Measurements from ENCODE around the gene APBA3. TPM values are rescaled to one million over a fixed set of nuclear protein-coding genes. Genes with fewer than 3 reads are reported as not detected.

APBA3 gene
- 12.8 TPM for polyA plus RNA-seq (2013, experiment 1 of 2)
- 13.3 TPM for polyA plus RNA-seq (2013, experiment 2 of 2)

- WGBS, result 1% methylated on average over 39 of the region's 45 CpGs
- H3K23ac ChIP-seq (ENCODE audit: low read length in 2 of 2), result peak within 1 kb of the TSS in 1 of 2 experiments; percentile 99
Measured at GRCh38 chr19:3761382-3762129, at the start of gene APBA3. TSS of gene APBA3 (minus strand) at chr19:3761692. CDS start at chr19:3760264, 1,428 bp downstream.

GRCh38 chr19:3810708-3811355 lies 49.3 kb upstream of the APBA3 start:
- Histone ChIP-seq H4K91ac (ENCODE audit: low read length) (no peak overlapping the region), H4K8ac (ENCODE audit: low read length) (no peak overlapping the region), H3K36me3 (ENCODE audit: control insufficient read depth in 1 of 2, insufficient read depth in 2 of 2, low read depth in 1 of 2, low read length in 2 of 2) (peaks cover 0 to 4% of the 10 kb centered on the region in 2 experiments), H3K27me3 (ENCODE audit: control insufficient read depth in 1 of 2, insufficient read depth in 1 of 2, low read length in 2 of 2) (peaks cover 0 to 29% of the 10 kb centered on the region in 2 experiments), H3K4me2 (ENCODE audit: low read length, poor library complexity, severe bottlenecking) (no peak overlapping the region), H2BK15ac (ENCODE audit: low read depth, poor library complexity, severe bottlenecking) (no peak overlapping the region), H3K18ac (ENCODE audit: low read depth in 1 of 2, low read length in 2 of 2) (no peak overlapping the region), H3K23ac (ENCODE audit: low read length in 2 of 2) (no peak overlapping the region), H3K9ac (ENCODE audit: low read length) (no peak overlapping the region), H2BK5ac (ENCODE audit: low read depth, low read length, poor library complexity, severe bottlenecking) (no peak overlapping the region), H2AFZ (ENCODE audit: low read depth, low read length) (no peak overlapping the region), H3K27ac (ENCODE audit: low read length, poor library complexity, severe bottlenecking) (no peak overlapping the region), H3K4me3 (ENCODE audit: insufficient read depth in 1 of 2, low read depth in 1 of 2, low read length in 2 of 2) (no peak overlapping the region), H3K79me1 (replicated peaks; ENCODE audit: low read length, poor library complexity, severe bottlenecking) (no peaks in the 10 kb centered on the region), H2BK12ac (ENCODE audit: low read length in 2 of 2) (no peak overlapping the region), H3K4me1 (ENCODE audit: control insufficient read depth, insufficient read depth, low read depth, low read length) (peaks cover 4% of the 10 kb centered on the region), H3K9me3 (ENCODE audit: control insufficient read depth, low read length) (no peaks in the 10 kb centered on the region), H2BK120ac (ENCODE audit: low read depth, low read length) (no peak overlapping the region), H2AK5ac (ENCODE audit: low read length, severe bottlenecking) (no peak overlapping the region), H3K14ac (ENCODE audit: low read length in 2 of 2) (no peak overlapping the region), H3K4ac (ENCODE audit: low read depth in 1 of 2, low read length in 2 of 2) (no peak overlapping the region)
- no peak for DNase-seq
- WGBS, result 90% methylated on average over 35 of the region's 38 CpGs

More at GRCh38 chr19:3761382-3762129, at the start of gene APBA3:
- Histone ChIP-seq H3K27me3 (ENCODE audit: control insufficient read depth in 1 of 2, insufficient read depth in 1 of 2, low read length in 2 of 2) (no peaks in the 10 kb centered on the region), H3K27ac (ENCODE audit: low read length, poor library complexity, severe bottlenecking) (peak within 1 kb of the TSS; percentile 100), H2AFZ (ENCODE audit: low read depth, low read length) (peak within 1 kb of the TSS; percentile 86), H3K4me3 (ENCODE audit: insufficient read depth in 1 of 2, low read depth in 1 of 2, low read length in 2 of 2) (peak within 1 kb of the TSS; percentile 95 to 97), H3K18ac (ENCODE audit: low read depth in 1 of 2, low read length in 2 of 2) (peak within 1 kb of the TSS; percentile 84 to 92), H3K79me1 (replicated peaks; ENCODE audit: low read length, poor library complexity, severe bottlenecking) (peaks cover 36% of the 10 kb centered on the region), H2BK5ac (ENCODE audit: low read depth, low read length, poor library complexity, severe bottlenecking) (peak within 1 kb of the TSS; percentile 98), H3K14ac (ENCODE audit: low read length in 2 of 2) (peak within 1 kb of the TSS in 1 of 2 experiments; percentile 82), H3K36me3 (ENCODE audit: control insufficient read depth in 1 of 2, insufficient read depth in 2 of 2, low read depth in 1 of 2, low read length in 2 of 2) (peaks cover 29 to 44% of the 10 kb centered on the region in 2 experiments), H2AK5ac (ENCODE audit: low read length, severe bottlenecking) (peak within 1 kb of the TSS; percentile 82), H2BK120ac (ENCODE audit: low read depth, low read length) (peak within 1 kb of the TSS; percentile 82), H3K4me2 (ENCODE audit: low read length, poor library complexity, severe bottlenecking) (peak within 1 kb of the TSS; percentile 97), H4K8ac (ENCODE audit: low read length) (peak within 1 kb of the TSS; percentile 95), H3K4ac (ENCODE audit: low read depth in 1 of 2, low read length in 2 of 2) (peak within 1 kb of the TSS; percentile 91 to 93), H3K9me3 (ENCODE audit: control insufficient read depth, low read length) (no peaks in the 10 kb centered on the region), H3K9ac (ENCODE audit: low read length) (peak within 1 kb of the TSS; percentile 97), H3K4me1 (ENCODE audit: control insufficient read depth, insufficient read depth, low read depth, low read length) (peaks cover 22% of the 10 kb centered on the region), H2BK15ac (ENCODE audit: low read depth, poor library complexity, severe bottlenecking) (peak within 1 kb of the TSS; percentile 48), H4K91ac (ENCODE audit: low read length) (peak within 1 kb of the TSS; percentile 90), H2BK12ac (ENCODE audit: low read length in 2 of 2) (peak within 1 kb of the TSS; percentile 18 to 83)
- peak; percentile 89 for DNase-seq

GRCh38 chr19:3809881-3810707 lies 48.6 kb upstream of the APBA3 start:
- Histone ChIP-seq H3K4me2 (ENCODE audit: low read length, poor library complexity, severe bottlenecking) (no peak overlapping the region), H3K27ac (ENCODE audit: low read length, poor library complexity, severe bottlenecking) (no peak overlapping the region), H2BK5ac (ENCODE audit: low read depth, low read length, poor library complexity, severe bottlenecking) (no peak overlapping the region), H2BK12ac (ENCODE audit: low read length in 2 of 2) (no peak overlapping the region), H2BK15ac (ENCODE audit: low read depth, poor library complexity, severe bottlenecking) (no peak overlapping the region), H3K4me3 (ENCODE audit: insufficient read depth in 1 of 2, low read depth in 1 of 2, low read length in 2 of 2) (no peak overlapping the region), H3K4ac (ENCODE audit: low read depth in 1 of 2, low read length in 2 of 2) (no peak overlapping the region), H3K9me3 (ENCODE audit: control insufficient read depth, low read length) (no peaks in the 10 kb centered on the region), H2BK120ac (ENCODE audit: low read depth, low read length) (no peak overlapping the region), H3K14ac (ENCODE audit: low read length in 2 of 2) (no peak overlapping the region), H3K27me3 (ENCODE audit: control insufficient read depth in 1 of 2, insufficient read depth in 1 of 2, low read length in 2 of 2) (peaks cover 0 to 27% of the 10 kb centered on the region in 2 experiments), H3K23ac (ENCODE audit: low read length in 2 of 2) (no peak overlapping the region), H3K18ac (ENCODE audit: low read depth in 1 of 2, low read length in 2 of 2) (no peak overlapping the region), H2AK5ac (ENCODE audit: low read length, severe bottlenecking) (no peak overlapping the region), H3K36me3 (ENCODE audit: control insufficient read depth in 1 of 2, insufficient read depth in 2 of 2, low read depth in 1 of 2, low read length in 2 of 2) (peaks cover 0 to 4% of the 10 kb centered on the region in 2 experiments), H2AFZ (ENCODE audit: low read depth, low read length) (no peak overlapping the region), H3K4me1 (ENCODE audit: control insufficient read depth, insufficient read depth, low read depth, low read length) (peaks cover 4% of the 10 kb centered on the region), H4K91ac (ENCODE audit: low read length) (no peak overlapping the region), H3K79me1 (replicated peaks; ENCODE audit: low read length, poor library complexity, severe bottlenecking) (no peaks in the 10 kb centered on the region), H4K8ac (ENCODE audit: low read length) (no peak overlapping the region), H3K9ac (ENCODE audit: low read length) (no peak overlapping the region)
- DNase-seq, result no peak
- WGBS, result 84% methylated on average over 16 of the region's 26 CpGs
